OCI-LY1 (cell line): ENCODE measurements around the gene PROZ.
A peak's percentile ranks its signal among the peaks of the same experiment; 100 is the strongest.

Experiments used
- EZH2 ChIP-seq: fragments of 200-600 bp; sonication (generic), shearing (Covaris generic); IDR thresholded peaks from 2 replicates; pipeline ENCODE4 v1.8.0; 2017; ENCODE audit warnings: borderline replicate concordance, mixed run types, mild to moderate bottlenecking, antibody characterized with exemption, low read length, moderate library complexity, mixed read lengths
- TF ChIP-seq, protein P1 (sequence below): fragments of 200-600 bp; sonication (generic), shearing (Covaris generic); IDR thresholded peaks from 2 replicates; pipeline ENCODE4 v1.5.1; 2017; ENCODE audit warnings: mild to moderate bottlenecking, antibody characterized with exemption, low read length, moderate library complexity, mixed read lengths

DNA sequence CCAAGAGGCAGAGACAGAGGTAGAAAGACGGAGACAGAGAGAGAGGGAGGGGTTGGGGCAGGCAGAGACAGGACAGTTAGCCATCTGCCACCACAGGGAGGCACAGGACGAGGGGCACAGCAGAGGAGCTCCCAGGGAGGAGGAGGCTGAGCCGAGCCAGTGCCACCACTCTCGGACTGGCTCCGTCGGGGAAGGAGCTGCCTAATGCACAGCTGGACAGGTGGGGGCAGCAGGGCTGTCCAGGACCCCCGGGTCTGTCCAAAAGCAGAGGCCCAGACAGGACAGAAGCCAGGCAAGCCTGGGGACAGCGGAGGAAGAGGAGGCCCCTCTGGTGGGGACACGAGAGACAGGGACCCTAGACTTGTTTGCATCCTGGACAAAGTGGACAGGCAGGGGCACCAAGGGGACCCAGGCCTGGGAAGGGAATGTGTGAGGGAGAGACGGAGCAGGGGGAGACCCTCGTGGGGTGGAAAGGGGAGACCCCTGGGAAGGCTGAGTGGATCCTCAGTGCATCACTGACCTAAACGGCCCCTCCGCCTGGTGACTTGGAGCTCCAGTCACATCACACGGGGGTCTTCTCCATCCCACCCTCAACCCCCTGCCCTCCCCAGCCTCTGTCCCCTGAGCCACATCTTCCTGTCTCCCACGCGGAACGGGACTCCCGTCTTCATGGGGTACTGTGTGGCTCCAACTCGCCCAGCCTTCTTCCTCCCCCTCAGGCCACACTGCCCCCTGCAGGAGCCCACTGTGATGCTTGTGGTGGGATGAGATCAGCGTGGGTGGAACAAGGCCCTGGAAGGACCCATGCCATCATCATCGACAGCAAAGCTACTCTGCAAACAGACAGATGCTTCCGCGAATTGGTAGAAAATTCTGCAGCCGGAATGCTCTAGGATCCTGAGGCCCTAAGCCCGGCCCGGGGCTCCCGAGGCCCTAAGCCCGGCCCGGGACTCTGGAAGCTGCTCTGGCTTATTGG, 34.9 kb upstream of the PROZ start:
- TF ChIP-seq, protein P1, sequence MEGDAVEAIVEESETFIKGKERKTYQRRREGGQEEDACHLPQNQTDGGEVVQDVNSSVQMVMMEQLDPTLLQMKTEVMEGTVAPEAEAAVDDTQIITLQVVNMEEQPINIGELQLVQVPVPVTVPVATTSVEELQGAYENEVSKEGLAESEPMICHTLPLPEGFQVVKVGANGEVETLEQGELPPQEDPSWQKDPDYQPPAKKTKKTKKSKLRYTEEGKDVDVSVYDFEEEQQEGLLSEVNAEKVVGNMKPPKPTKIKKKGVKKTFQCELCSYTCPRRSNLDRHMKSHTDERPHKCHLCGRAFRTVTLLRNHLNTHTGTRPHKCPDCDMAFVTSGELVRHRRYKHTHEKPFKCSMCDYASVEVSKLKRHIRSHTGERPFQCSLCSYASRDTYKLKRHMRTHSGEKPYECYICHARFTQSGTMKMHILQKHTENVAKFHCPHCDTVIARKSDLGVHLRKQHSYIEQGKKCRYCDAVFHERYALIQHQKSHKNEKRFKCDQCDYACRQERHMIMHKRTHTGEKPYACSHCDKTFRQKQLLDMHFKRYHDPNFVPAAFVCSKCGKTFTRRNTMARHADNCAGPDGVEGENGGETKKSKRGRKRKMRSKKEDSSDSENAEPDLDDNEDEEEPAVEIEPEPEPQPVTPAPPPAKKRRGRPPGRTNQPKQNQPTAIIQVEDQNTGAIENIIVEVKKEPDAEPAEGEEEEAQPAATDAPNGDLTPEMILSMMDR: peak; percentile 60
- TF ChIP-seq EZH2: no peak
